ENCODE results near the gene DIMT1. TPM values are rescaled to one million over a fixed set of nuclear protein-coding genes. Genes with fewer than 3 reads are reported as not detected.
A peak's percentile ranks its signal among the peaks of the same experiment; 100 is the strongest.

The DIMT1 gene
- total RNA-seq, 1 experiment from 2014 or later: 44.0 TPM

DNA sequence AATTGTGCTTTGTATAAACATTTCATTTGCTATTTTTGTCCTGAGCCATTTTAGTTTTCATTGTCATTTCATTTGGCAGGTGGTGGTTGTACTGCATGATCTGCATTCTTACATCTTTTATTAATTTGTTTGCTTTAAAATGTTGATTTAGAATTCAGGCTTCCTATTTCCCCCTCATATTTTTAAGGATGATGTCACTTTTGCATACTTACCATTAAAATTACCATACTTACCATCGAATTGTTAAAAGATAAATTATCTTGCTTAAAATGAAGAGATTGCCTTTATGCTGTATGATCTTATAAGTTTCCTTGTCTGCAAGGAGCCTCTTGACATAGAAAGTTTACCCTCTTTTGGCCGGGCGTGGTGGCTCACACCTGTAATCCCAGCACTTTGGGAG is 31.1 kb downstream of the DIMT1 start:
- H3K27me3 Mint-ChIP-seq (ENCODE audit: insufficient read depth, unreplicated experiment): no peaks in the 10 kb centered on the region
- intact Hi-C loops (cut with micrococcal nuclease): no loop called here
- H3K36me3 Mint-ChIP-seq (ENCODE audit: insufficient read depth, unreplicated experiment): peaks cover 62% of the 10 kb centered on the region
- no peak overlapping the region for H3K27ac Mint-ChIP-seq (ENCODE audit: low read depth, unreplicated experiment)
- ChIA-PET CTCF (no interaction called here), POLR2A (no interaction called here)
- peaks cover 4% of the 10 kb centered on the region for H3K4me1 Mint-ChIP-seq (ENCODE audit: insufficient read depth, unreplicated experiment)
- no peak overlapping the region for H3K4me3 Mint-ChIP-seq (ENCODE audit: unreplicated experiment)
- TF ChIP-seq, protein P1, sequence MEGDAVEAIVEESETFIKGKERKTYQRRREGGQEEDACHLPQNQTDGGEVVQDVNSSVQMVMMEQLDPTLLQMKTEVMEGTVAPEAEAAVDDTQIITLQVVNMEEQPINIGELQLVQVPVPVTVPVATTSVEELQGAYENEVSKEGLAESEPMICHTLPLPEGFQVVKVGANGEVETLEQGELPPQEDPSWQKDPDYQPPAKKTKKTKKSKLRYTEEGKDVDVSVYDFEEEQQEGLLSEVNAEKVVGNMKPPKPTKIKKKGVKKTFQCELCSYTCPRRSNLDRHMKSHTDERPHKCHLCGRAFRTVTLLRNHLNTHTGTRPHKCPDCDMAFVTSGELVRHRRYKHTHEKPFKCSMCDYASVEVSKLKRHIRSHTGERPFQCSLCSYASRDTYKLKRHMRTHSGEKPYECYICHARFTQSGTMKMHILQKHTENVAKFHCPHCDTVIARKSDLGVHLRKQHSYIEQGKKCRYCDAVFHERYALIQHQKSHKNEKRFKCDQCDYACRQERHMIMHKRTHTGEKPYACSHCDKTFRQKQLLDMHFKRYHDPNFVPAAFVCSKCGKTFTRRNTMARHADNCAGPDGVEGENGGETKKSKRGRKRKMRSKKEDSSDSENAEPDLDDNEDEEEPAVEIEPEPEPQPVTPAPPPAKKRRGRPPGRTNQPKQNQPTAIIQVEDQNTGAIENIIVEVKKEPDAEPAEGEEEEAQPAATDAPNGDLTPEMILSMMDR (IDR thresholded peaks at IDR 0.05; ENCODE audit: unreplicated experiment): no peak
- no peak for DNase-seq (ENCODE audit: unreplicated experiment)
- no peaks in the 10 kb centered on the region for H3K9me3 Mint-ChIP-seq (ENCODE audit: unreplicated experiment)
- BruUV-seq (replicated peaks): no TSS peak

DNA sequence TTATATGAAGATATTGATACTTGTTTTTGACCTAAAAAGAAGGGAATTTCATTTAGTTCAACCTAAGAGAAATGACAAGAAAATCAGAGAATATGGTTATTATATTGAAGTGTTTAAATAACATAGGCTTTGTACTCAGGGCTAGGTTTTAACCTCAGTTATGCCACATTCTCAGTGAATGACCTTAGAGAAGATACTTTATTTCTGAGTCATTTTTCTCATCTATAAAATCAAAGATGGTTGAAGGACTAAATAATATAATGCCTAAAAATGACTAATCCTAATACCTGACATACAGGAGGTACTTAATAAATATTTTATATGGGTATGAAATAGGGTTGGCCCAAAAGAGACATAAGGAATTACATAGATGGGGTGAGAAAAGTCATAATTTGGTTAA is 32.3 kb downstream of the DIMT1 start:
- no peak overlapping the region for H3K4me3 Mint-ChIP-seq (ENCODE audit: unreplicated experiment)
- H3K27ac Mint-ChIP-seq (ENCODE audit: low read depth, unreplicated experiment): no peak overlapping the region
- H3K9me3 Mint-ChIP-seq (ENCODE audit: unreplicated experiment): no peaks in the 10 kb centered on the region
- DNase-seq (ENCODE audit: unreplicated experiment): no peak
- H3K36me3 Mint-ChIP-seq (ENCODE audit: insufficient read depth, unreplicated experiment): peaks cover 52% of the 10 kb centered on the region
- peaks cover 4% of the 10 kb centered on the region for H3K4me1 Mint-ChIP-seq (ENCODE audit: insufficient read depth, unreplicated experiment)
- CTCF ChIA-PET: interaction anchor here (1.1 kb wide), 1 partner anchor 16 kb away, joined by 3 read pairs; no protein-coding TSS in a partner anchor
- H3K27me3 Mint-ChIP-seq (ENCODE audit: insufficient read depth, unreplicated experiment): no peaks in the 10 kb centered on the region
- TF ChIP-seq, protein P1 (IDR thresholded peaks at IDR 0.05; ENCODE audit: unreplicated experiment): no peak
- intact Hi-C loops (cut with micrococcal nuclease): no loop called here
- POLR2A ChIA-PET: no interaction called here
- no TSS peak for BruUV-seq (replicated peaks)

DNA sequence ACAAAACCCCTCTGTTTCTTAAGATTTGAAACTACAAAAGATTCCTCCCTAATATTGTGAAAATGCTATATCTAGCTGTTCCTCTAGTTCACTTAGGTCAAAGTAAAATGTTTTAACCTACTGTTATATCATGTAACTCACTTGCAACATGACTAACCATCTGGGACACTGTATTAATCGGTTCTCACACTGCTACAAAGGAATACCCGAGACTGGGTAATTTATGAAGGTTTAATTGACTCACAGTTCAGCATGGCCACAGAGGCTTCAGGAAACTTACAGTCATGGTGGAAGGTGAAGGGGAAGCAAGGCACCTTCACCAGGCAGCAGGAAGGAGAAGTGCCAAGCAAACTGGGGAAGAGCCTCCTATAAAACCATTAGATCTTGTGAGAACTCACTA is 34.7 kb downstream of the DIMT1 start:
- Mint-ChIP-seq H3K36me3 (ENCODE audit: insufficient read depth, unreplicated experiment) (peaks cover 54% of the 10 kb centered on the region), H3K27me3 (ENCODE audit: insufficient read depth, unreplicated experiment) (no peaks in the 10 kb centered on the region), H3K4me3 (ENCODE audit: unreplicated experiment) (no peak overlapping the region), H3K4me1 (ENCODE audit: insufficient read depth, unreplicated experiment) (no peaks in the 10 kb centered on the region), H3K9me3 (ENCODE audit: unreplicated experiment) (no peaks in the 10 kb centered on the region), H3K27ac (ENCODE audit: low read depth, unreplicated experiment) (peak overlapping the region; percentile 57)
- no peak for DNase-seq (ENCODE audit: unreplicated experiment)
- intact Hi-C loops (cut with micrococcal nuclease): no loop called here
- POLR2A ChIA-PET: interaction anchor here (0.7 kb wide), 1 partner anchor 1430 kb away, joined by 3 read pairs; no protein-coding TSS in a partner anchor
- CTCF ChIA-PET: no interaction called here
- TF ChIP-seq, protein P1 (IDR thresholded peaks at IDR 0.05; ENCODE audit: unreplicated experiment): no peak
- no TSS peak for BruUV-seq (replicated peaks)

DNA sequence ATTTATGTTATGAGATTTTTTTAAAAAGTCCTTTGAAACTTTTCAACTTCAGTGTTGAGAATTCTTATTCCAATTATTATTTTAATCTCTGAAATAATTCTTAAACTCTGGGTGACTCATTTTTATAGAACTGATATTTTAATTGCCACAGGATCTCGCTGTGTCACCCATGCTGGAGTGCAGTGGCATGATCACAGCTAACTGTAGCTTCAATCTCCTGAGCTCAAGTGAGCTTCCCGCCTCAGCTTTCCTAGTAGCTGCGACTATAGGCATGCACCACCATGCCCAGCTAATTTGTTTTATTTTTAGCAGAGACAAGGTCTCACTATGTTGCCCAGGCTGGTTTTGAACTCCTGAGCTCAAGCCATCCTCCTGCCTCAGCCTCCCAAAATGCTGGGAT is 41.0 kb downstream of the DIMT1 start:
- Mint-ChIP-seq H3K4me1 (ENCODE audit: insufficient read depth, unreplicated experiment) (no peaks in the 10 kb centered on the region), H3K36me3 (ENCODE audit: insufficient read depth, unreplicated experiment) (peaks cover 71% of the 10 kb centered on the region), H3K27ac (ENCODE audit: low read depth, unreplicated experiment) (no peak overlapping the region), H3K27me3 (ENCODE audit: insufficient read depth, unreplicated experiment) (no peaks in the 10 kb centered on the region), H3K9me3 (ENCODE audit: unreplicated experiment) (no peaks in the 10 kb centered on the region), H3K4me3 (ENCODE audit: unreplicated experiment) (no peak overlapping the region)
- ChIA-PET CTCF (interaction anchor here (0.6 to 1.5 kb wide), 3 partner anchors 74 to 900 kb away, joined by 3 to 8 read pairs (median 5); no protein-coding TSS in a partner anchor), POLR2A (interaction anchor here (0.8 kb wide), 1 partner anchor 31 kb away, joined by 3 read pairs; no protein-coding TSS in a partner anchor)
- intact Hi-C loops (cut with micrococcal nuclease): no loop called here
- BruUV-seq (replicated peaks): no TSS peak
- no peak for DNase-seq (ENCODE audit: unreplicated experiment)
- TF ChIP-seq, protein P1 (IDR thresholded peaks at IDR 0.05; ENCODE audit: unreplicated experiment): no peak

Measured in MCF 10A (cell line).